GDM1 (cell line): ENCODE results near the gene CDX4.
"Not testable (repeated sequence)": the region's sequence is repeated elsewhere in the genome, so short reads cannot be mapped to it uniquely, and the experiment has no call there.

Experiments
- DNase-seq: peaks from one replicate; lab custom pipeline; 2025; lab: John Stamatoyannopoulos, UW

The CDX4 gene

GRCh38 chrX:73446831-73447230, at the start of gene CDX4:
Gene CDX4 (plus strand): TSS chrX:73447053. CDS start chrX:73447254, 201 bp downstream.
- no peak for DNase-seq

GRCh38 chrX:73398185-73398914, 48.5 kb upstream of the CDX4 start:
- DNase-seq: no peak

- no peak for DNase-seq
Observed at GRCh38 chrX:73400136-73400748, 46.6 kb upstream of the CDX4 start.

GRCh38 chrX:73401591-73402266, 45.1 kb upstream of the CDX4 start:
- no peak for DNase-seq

- no peak for DNase-seq
Observed at GRCh38 chrX:73412930-73413329, 33.9 kb upstream of the CDX4 start.

- no peak for DNase-seq
Observed at GRCh38 chrX:73447311-73447794, 500 bp downstream of the CDX4 start.

GRCh38 chrX:73448379-73448778, 1.5 kb downstream of the CDX4 start:
- DNase-seq: no peak

GRCh38 chrX:73455171-73455570, 8.3 kb downstream of the CDX4 start:
- DNase-seq: no peak

- no peak for DNase-seq
Observed at GRCh38 chrX:73457306-73457705, 10.5 kb downstream of the CDX4 start.

- DNase-seq: no peak
Observed at GRCh38 chrX:73468376-73468775, 21.5 kb downstream of the CDX4 start.

GRCh38 chrX:73478961-73479360, 32.1 kb downstream of the CDX4 start:
- no peak for DNase-seq

GRCh38 chrX:73481521-73481920, 34.7 kb downstream of the CDX4 start:
- DNase-seq: no peak

- DNase-seq: no peak
Observed at GRCh38 chrX:73490661-73491060, 43.8 kb downstream of the CDX4 start.

GRCh38 chrX:73492178-73492577, 45.3 kb downstream of the CDX4 start:
- not testable (repeated sequence) for DNase-seq
